H1 (cell line): ENCODE data around the gene GRIA1. TPM values are rescaled to one million over a fixed set of nuclear protein-coding genes. Genes with fewer than 3 reads are reported as not detected.

Experiments used
- CTCF ChIA-PET: fragments of 300-600 bp; sonication (Branson Sonifier 250); formaldehyde crosslinking; loops from one replicate; lab custom pipeline; 2021; ENCODE audit not compliant: partially characterized antibody; lab: Charles Lee
- POLR2A ChIA-PET: fragments of 300-600 bp; sonication (Branson Sonifier 250); formaldehyde crosslinking; loops from one replicate; lab custom pipeline; 2021; ENCODE audit warnings: inconsistent platforms; ENCODE audit not compliant: partially characterized antibody; lab: Charles Lee
- DNase-seq, 2 experiments: peaks; one replicate each; pipeline versions ENCODE4 v3.0.0 to v3.0.0-alpha.2; 2010 to 2022; ENCODE audit warnings: low spot score in 2 of 2, low read depth in 1 of 2, mixed read lengths in 1 of 2
- FAIRE-seq: peaks from 2 replicates; lab custom pipeline; 2011; peaks lifted over from hg19 to GRCh38; lab: Jason Lieb, UNC
- H2AFZ ChIP-seq: 2 replicates; pipeline ENCODE4 v1.8.1; 2012; ENCODE audit warnings: low read length, inconsistent platforms
- H2AK5ac ChIP-seq: 2 replicates; pipeline ENCODE4 v1.6.1; 2013; ENCODE audit warnings: low read depth, low read length
- H2BK120ac ChIP-seq: replicated peaks from 2 replicates; pipeline ENCODE3; 2013; ENCODE audit warnings: low read depth, low read length, inconsistent platforms
- H2BK12ac ChIP-seq: 2 replicates; pipeline ENCODE4 v1.6.1; 2013; ENCODE audit warnings: low read depth, low read length
- H2BK15ac ChIP-seq: 2 replicates; pipeline ENCODE4 v1.6.1; 2013; ENCODE audit warnings: low read length
- H2BK20ac ChIP-seq: 2 replicates; pipeline ENCODE4 v1.6.1; 2013; ENCODE audit warnings: low read length
- H2BK5ac ChIP-seq: 2 replicates; pipeline ENCODE4 v1.6.1; 2013; ENCODE audit warnings: low read depth, low read length
- H3K14ac ChIP-seq: 2 replicates; pipeline ENCODE4 v1.6.1; 2013; ENCODE audit warnings: inconsistent platforms; ENCODE audit not compliant: insufficient read length
- H3K18ac ChIP-seq: 2 replicates; pipeline ENCODE4 v1.6.1; 2013; ENCODE audit warnings: low read length; ENCODE audit errors: extremely low read depth
- H3K23ac ChIP-seq: 2 replicates; pipeline ENCODE4 v1.6.1; 2013; ENCODE audit warnings: inconsistent platforms; ENCODE audit not compliant: insufficient read length
- H3K23me2 ChIP-seq: 2 replicates; pipeline ENCODE4 v1.6.1; 2013; ENCODE audit warnings: low read depth, low read length
- H3K27ac ChIP-seq: 2 replicates; pipeline ENCODE4 v1.6.1; 2011; ENCODE audit warnings: low read depth, low read length, inconsistent platforms
- H3K27me3 ChIP-seq, 4 experiments: replicated peaks in 1 of 4; 1 replicate in 1 of 4; 2 replicates in 3 of 4; pipeline versions ENCODE4 v1.6.1 to v1.8.1; 2011 to 2013; ENCODE audit warnings: low read length in 3 of 4, mild to moderate bottlenecking in 3 of 4, inconsistent platforms in 2 of 4, mixed read lengths in 2 of 4, moderate library complexity in 1 of 4; ENCODE audit not compliant: control insufficient read depth in 3 of 4, insufficient read depth in 3 of 4; ENCODE audit errors: extremely low read depth in 1 of 4
- H3K36me3 ChIP-seq, 4 experiments: 2 replicates each; pipeline versions ENCODE4 v1.6.1 to v1.8.1; 2011 to 2013; ENCODE audit warnings: mild to moderate bottlenecking in 4 of 4, low read length in 3 of 4, moderate library complexity in 2 of 4, control low read depth in 1 of 4, inconsistent platforms in 1 of 4; ENCODE audit not compliant: insufficient read depth in 4 of 4, control insufficient read depth in 2 of 4
- H3K4ac ChIP-seq: replicated peaks from 2 replicates; pipeline ENCODE3; 2013; ENCODE audit warnings: low read length, low read depth, mixed read lengths, inconsistent platforms; ENCODE audit not compliant: insufficient read length
- H3K4me1 ChIP-seq, 4 experiments: replicated peaks in 1 of 4; 1 replicate in 1 of 4; 2 replicates in 3 of 4; pipeline versions ENCODE4 v1.6.1 to v1.8.1; 2011 to 2013; ENCODE audit warnings: low read length in 3 of 4, inconsistent platforms in 2 of 4, mixed read lengths in 1 of 4; ENCODE audit not compliant: insufficient read depth in 4 of 4, control insufficient read depth in 3 of 4
- H3K4me2 ChIP-seq, 2 experiments: 2 replicates each; pipeline versions ENCODE4 v1.6.1 to v1.8.1; 2011 to 2013; ENCODE audit warnings: low read depth in 2 of 2, low read length in 2 of 2, control low read depth in 1 of 2, inconsistent platforms in 1 of 2, mild to moderate bottlenecking in 1 of 2; ENCODE audit not compliant: insufficient read depth in 1 of 2
- H3K4me3 ChIP-seq, 4 experiments: fragments of 200-600, 300-600 bp in 1 of 4; sonication (generic), shearing (Covaris generic), sonication (Bioruptor Twin) in 1 of 4; 2 replicates each; pipeline versions ENCODE4 v1.5.1 to v1.8.1; 2011 to 2016; ENCODE audit warnings: low read length in 4 of 4, low read depth in 3 of 4, control low read depth in 2 of 4, inconsistent platforms in 2 of 4, mild to moderate bottlenecking in 2 of 4, mixed read lengths in 1 of 4, moderate library complexity in 1 of 4; ENCODE audit not compliant: insufficient read depth in 2 of 4; ENCODE audit errors: extremely low read depth in 1 of 4
- H3K56ac ChIP-seq: replicated peaks from 2 replicates; pipeline ENCODE3; 2013; ENCODE audit warnings: low read depth, mild to moderate bottlenecking, mixed read lengths, low read length, inconsistent platforms; ENCODE audit not compliant: insufficient read length
- H3K79me1 ChIP-seq: 2 replicates; pipeline ENCODE4 v1.6.1; 2013; ENCODE audit warnings: low read depth, low read length, control low read depth
- H3K79me2 ChIP-seq, 2 experiments: 2 replicates each; pipeline versions ENCODE4 v1.6.1 to v1.8.1; 2012 to 2013; ENCODE audit warnings: low read length in 2 of 2, mild to moderate bottlenecking in 2 of 2, inconsistent platforms in 1 of 2; ENCODE audit not compliant: insufficient read depth in 2 of 2, control insufficient read depth in 1 of 2
- H3K9ac ChIP-seq, 4 experiments: replicated peaks in 1 of 4; 1 replicate in 1 of 4; 2 replicates in 3 of 4; pipeline versions ENCODE4 v1.6.1 to v1.8.1; 2011 to 2013; ENCODE audit warnings: low read depth in 3 of 4, low read length in 3 of 4, control low read depth in 2 of 4, mild to moderate bottlenecking in 2 of 4, moderate library complexity in 2 of 4, inconsistent platforms in 1 of 4; ENCODE audit errors: extremely low read depth in 1 of 4
- H3K9me3 ChIP-seq, 2 experiments: 2 replicates each; pipeline versions ENCODE4 v1.6.1 to v1.8.1; 2012 to 2013; ENCODE audit warnings: mild to moderate bottlenecking in 2 of 2, moderate library complexity in 2 of 2, control low read depth in 1 of 2, inconsistent platforms in 1 of 2, low read depth in 1 of 2, low read length in 1 of 2, mixed read lengths in 1 of 2; ENCODE audit not compliant: insufficient read depth in 2 of 2
- H4K20me1 ChIP-seq, 2 experiments: replicated peaks in 1 of 2; 2 replicates each; pipeline versions ENCODE3 to v1.8.1; 2011 to 2013; ENCODE audit warnings: inconsistent platforms in 2 of 2, low read length in 2 of 2, mild to moderate bottlenecking in 1 of 2; ENCODE audit not compliant: insufficient read depth in 2 of 2, control insufficient read depth in 1 of 2
- H4K5ac ChIP-seq: 2 replicates; pipeline ENCODE4 v1.6.1; 2013; ENCODE audit warnings: low read length, low read depth, mixed read lengths, inconsistent platforms; ENCODE audit not compliant: insufficient read length
- H4K8ac ChIP-seq: 2 replicates; pipeline ENCODE4 v1.8.0; 2013; ENCODE audit warnings: mild to moderate bottlenecking, moderate library complexity, low read length, inconsistent platforms; ENCODE audit not compliant: insufficient read depth; ENCODE audit errors: extremely low read depth
- H4K91ac ChIP-seq: replicated peaks from 2 replicates; pipeline ENCODE3; 2013; ENCODE audit warnings: low read length, mixed read lengths, inconsistent platforms; ENCODE audit not compliant: insufficient read length
- POU5F1 ChIP-seq: IDR thresholded peaks from 2 replicates; pipeline ENCODE4 v1.6.1; 2011; ENCODE audit warnings: low read depth, mild to moderate bottlenecking, low read length, moderate library complexity
- RAD21 ChIP-seq, 2 experiments: IDR thresholded peaks in 1 of 2; conservative IDR thresholded peaks in 1 of 2; 2 replicates each; pipeline ENCODE4 v1.6.1; 2011; ENCODE audit warnings: low read depth in 2 of 2, low read length in 2 of 2, improper control_type of control experiment in 1 of 2, inconsistent platforms in 1 of 2, mild to moderate bottlenecking in 1 of 2, moderate library complexity in 1 of 2
- RXRA ChIP-seq: IDR thresholded peaks from 2 replicates; pipeline ENCODE4 v1.6.1; 2011; ENCODE audit warnings: low read depth, mild to moderate bottlenecking, low read length, moderate library complexity; ENCODE audit not compliant: insufficient read depth
- TAF7 ChIP-seq: optimal IDR thresholded peaks from 2 replicates; pipeline ENCODE3; 2011; ENCODE audit warnings: low read depth, mild to moderate bottlenecking, inconsistent platforms, low read length, moderate library complexity, borderline replicate concordance
- TBP ChIP-seq: IDR thresholded peaks from 2 replicates; pipeline ENCODE4 v1.6.1; 2011; ENCODE audit warnings: low read depth, low read length, improper control_type of control experiment
- TEAD4 ChIP-seq: IDR thresholded peaks from 2 replicates; pipeline ENCODE4 v1.6.1; 2012; ENCODE audit warnings: low read depth, low read length, inconsistent platforms, mixed read lengths
- WGBS, 2 experiments: shearing (Covaris generic) in 1 of 2; methylation state at CpG; one replicate each; pipeline versions ENCODE4 v1.1.6 to v1.1.7; 2013 to 2015; ENCODE audit warnings: low lambda C conversion rate in 2 of 2, mixed read lengths in 2 of 2, inconsistent platforms in 1 of 2, low coverage in 1 of 2, missing lambda C conversion rate in 1 of 2; ENCODE audit not compliant: insufficient replicate concordance in 2 of 2, insufficient coverage in 1 of 2, insufficient read length in 1 of 2; ENCODE audit errors: extremely low coverage in 1 of 2, missing lambda C conversion rate in 1 of 2; 5-methylcytosine and 5-hydroxymethylcytosine counted together
- polyA plus RNA-seq, 7 experiments: library from polyadenylated mRNA; depleted of rRNA in 3 of 7; stranded (reverse) in 5 of 7; unstranded in 2 of 7; fragments of >200 nt in 5 of 7; fragments of 200-250 nt in 2 of 7; gene quantifications; 1 replicate in 5 of 7; 2 replicates in 1 of 7; 4 replicates in 1 of 7; pipeline versions ENCODE4 v1.2.1 to v1.2.3, GENCODE V29; 2011 to 2013; ENCODE audit warnings: missing spikeins in 2 of 7, mixed read lengths in 2 of 7
- total RNA-seq: library from RNA; stranded (reverse); fragmentation: NEBNext Ultra II Directional; extraction: Animal tissue kit (Norgen Biotek cat#: 25700); gene quantifications from 2 replicates; pipeline ENCODE4 v1.2.1, GENCODE V29; 2021
- TF ChIP-seq, protein P1 (sequence below), 3 experiments: IDR thresholded peaks; 1 replicate in 2 of 3; 2 replicates in 1 of 3; pipeline versions ENCODE4 v1.5.1 to v1.6.1; 2011; ENCODE audit warnings: low read length in 3 of 3, mild to moderate bottlenecking in 3 of 3, inconsistent platforms in 2 of 3, low read depth in 1 of 3, moderate library complexity in 1 of 3; ENCODE audit not compliant: insufficient read depth in 1 of 3; ENCODE audit errors: control extremely low read depth in 1 of 3

The GRIA1 gene
- total and polyA plus RNA-seq, 2 of the 8 experiments (the other 6 are each of a cell fraction or from before 2014, with no cell fraction given), result 0.97 to 2.5 TPM

DNA sequence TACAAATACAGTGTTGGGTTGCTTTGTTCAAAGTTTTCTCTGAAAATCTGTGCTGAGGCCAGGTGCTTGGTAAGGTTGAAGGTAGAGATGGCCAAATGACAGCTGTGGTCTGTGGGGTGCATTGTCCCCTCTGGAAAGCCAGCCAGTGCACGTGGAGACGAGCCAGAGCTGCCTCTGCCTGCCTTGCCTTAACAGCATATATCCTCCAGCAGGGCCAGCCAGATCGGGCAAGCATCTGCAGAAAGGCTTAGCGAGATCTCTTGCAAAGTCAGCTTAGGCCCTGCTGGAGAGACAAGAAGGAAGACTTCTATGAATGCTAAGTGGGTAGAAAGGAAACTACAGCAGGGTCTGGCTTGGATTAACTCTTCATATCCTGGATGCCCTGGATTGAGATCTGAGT lies 49.5 kb downstream of the GRIA1 start:
- H2BK15ac ChIP-seq, result no peak overlapping the region
- no peak overlapping the region for H3K56ac ChIP-seq
- H3K9ac ChIP-seq, result no peak overlapping the region
- H3K79me1 ChIP-seq, result no peaks in the 10 kb centered on the region
- H3K23ac ChIP-seq, result no peak overlapping the region
- WGBS, 2 experiments, result 87% methylated on average over 4 of the region's 4 CpGs; no CpG with 5 or more reads in 1 of the 2 experiments
- no peak overlapping the region for H3K14ac ChIP-seq
- FAIRE-seq (no peak), DNase-seq (no peak)
- no peak overlapping the region for H2BK20ac ChIP-seq
- peaks cover 0 to 4% (median 0%) of the 10 kb centered on the region in 4 experiments; a peak in 1 of 7 replicates for H3K4me1 ChIP-seq
- H2AFZ ChIP-seq, result peak overlapping the region; percentile 49; the same call in 1 of the 2 replicates
- no peak overlapping the region for H3K4me2 ChIP-seq
- H2BK12ac ChIP-seq, result no peak overlapping the region
- no peaks in the 10 kb centered on the region for H4K20me1 ChIP-seq
- no peaks in the 10 kb centered on the region for H3K9me3 ChIP-seq
- H2BK5ac ChIP-seq, result no peak overlapping the region
- H3K4ac ChIP-seq, result no peak overlapping the region
- H3K18ac ChIP-seq, result no peak overlapping the region
- no peak overlapping the region for H4K91ac ChIP-seq
- H3K27ac ChIP-seq, result no peak overlapping the region
- H3K79me2 ChIP-seq, result no peaks in the 10 kb centered on the region
- no peaks in the 10 kb centered on the region for H3K23me2 ChIP-seq
- H3K27me3 ChIP-seq, result no peaks in the 10 kb centered on the region
- ChIA-PET CTCF (interaction anchor here (0.8 to 1.8 kb wide), 4 partner anchors 8 to 217 kb away, joined by 3 to 4 read pairs (median 3); no protein-coding TSS in a partner anchor), POLR2A (no interaction called here)
- no peak overlapping the region for H4K8ac ChIP-seq
- H4K5ac ChIP-seq, result no peak overlapping the region
- TF ChIP-seq, protein P1, sequence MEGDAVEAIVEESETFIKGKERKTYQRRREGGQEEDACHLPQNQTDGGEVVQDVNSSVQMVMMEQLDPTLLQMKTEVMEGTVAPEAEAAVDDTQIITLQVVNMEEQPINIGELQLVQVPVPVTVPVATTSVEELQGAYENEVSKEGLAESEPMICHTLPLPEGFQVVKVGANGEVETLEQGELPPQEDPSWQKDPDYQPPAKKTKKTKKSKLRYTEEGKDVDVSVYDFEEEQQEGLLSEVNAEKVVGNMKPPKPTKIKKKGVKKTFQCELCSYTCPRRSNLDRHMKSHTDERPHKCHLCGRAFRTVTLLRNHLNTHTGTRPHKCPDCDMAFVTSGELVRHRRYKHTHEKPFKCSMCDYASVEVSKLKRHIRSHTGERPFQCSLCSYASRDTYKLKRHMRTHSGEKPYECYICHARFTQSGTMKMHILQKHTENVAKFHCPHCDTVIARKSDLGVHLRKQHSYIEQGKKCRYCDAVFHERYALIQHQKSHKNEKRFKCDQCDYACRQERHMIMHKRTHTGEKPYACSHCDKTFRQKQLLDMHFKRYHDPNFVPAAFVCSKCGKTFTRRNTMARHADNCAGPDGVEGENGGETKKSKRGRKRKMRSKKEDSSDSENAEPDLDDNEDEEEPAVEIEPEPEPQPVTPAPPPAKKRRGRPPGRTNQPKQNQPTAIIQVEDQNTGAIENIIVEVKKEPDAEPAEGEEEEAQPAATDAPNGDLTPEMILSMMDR (IDR thresholded peaks at IDR 0.05; ENCODE audit: control extremely low read depth in 1 of 3, insufficient read depth in 1 of 3, low read depth in 1 of 3, low read length in 3 of 3), result no peak
- TF ChIP-seq TAF7 (no peak), RAD21 (IDR thresholded peaks at IDR 0.05 in 1 of 2, conservative IDR thresholded peaks at IDR 0.05 in 1 of 2; ENCODE audit: low read depth in 2 of 2, low read length in 2 of 2) (no peak), POU5F1 (no peak), TBP (no peak), TEAD4 (no peak), RXRA (no peak)
- H3K36me3 ChIP-seq, result no peaks in the 10 kb centered on the region
- H2AK5ac ChIP-seq, result no peak overlapping the region
- H2BK120ac ChIP-seq, result no peak overlapping the region
- H3K4me3 ChIP-seq, result no peak overlapping the region
